ENCODE measurements around the gene MAML2.

MAML2 gene

GRCh38 chr11:95999711-96000406 is 343.1 kb downstream of the MAML2 start:
- in situ Hi-C loops (cut with MboI; ENCODE audit: low sequenced_read_pairs): no loop called here

- in situ Hi-C loops (cut with MboI; ENCODE audit: low sequenced_read_pairs): no loop called here
Measured at GRCh38 chr11:95996621-95997235, 346.3 kb downstream of the MAML2 start.

- in situ Hi-C loops (cut with MboI; ENCODE audit: low sequenced_read_pairs): no loop called here
Measured at GRCh38 chr11:95994329-95994728, 348.7 kb downstream of the MAML2 start.

GRCh38 chr11:95993438-95994298 is 349.3 kb downstream of the MAML2 start:
- in situ Hi-C loops (cut with MboI; ENCODE audit: low sequenced_read_pairs): no loop called here

GRCh38 chr11:95991545-95991944 is 351.4 kb downstream of the MAML2 start:
- in situ Hi-C loops (cut with MboI; ENCODE audit: low sequenced_read_pairs): no loop called here

- in situ Hi-C loops (cut with MboI; ENCODE audit: low sequenced_read_pairs): no loop called here
Measured at GRCh38 chr11:95991101-95991500, 351.9 kb downstream of the MAML2 start.

GRCh38 chr11:95989780-95990179 is 353.2 kb downstream of the MAML2 start:
- in situ Hi-C loops (cut with MboI; ENCODE audit: low sequenced_read_pairs): no loop called here

GRCh38 chr11:95989076-95989605 is 353.9 kb downstream of the MAML2 start:
- in situ Hi-C loops (cut with MboI; ENCODE audit: low sequenced_read_pairs): no loop called here

GRCh38 chr11:95985174-95985808 is 357.7 kb downstream of the MAML2 start:
- in situ Hi-C loops (cut with MboI; ENCODE audit: low sequenced_read_pairs): no loop called here

GRCh38 chr11:95984072-95984471 is 358.9 kb downstream of the MAML2 start:
- in situ Hi-C loops (cut with MboI; ENCODE audit: low sequenced_read_pairs): no loop called here

- in situ Hi-C loops (cut with MboI; ENCODE audit: low sequenced_read_pairs): no loop called here
Measured at GRCh38 chr11:95977534-95978174, 365.3 kb downstream of the MAML2 start.

GRCh38 chr11:95976550-95976949 is 366.4 kb downstream of the MAML2 start:
- in situ Hi-C loops (cut with MboI; ENCODE audit: low sequenced_read_pairs): no loop called here

GRCh38 chr11:95975343-95975742 is 367.7 kb downstream of the MAML2 start:
- in situ Hi-C loops (cut with MboI; ENCODE audit: low sequenced_read_pairs): no loop called here

- in situ Hi-C loops (cut with MboI; ENCODE audit: low sequenced_read_pairs): no loop called here
Measured at GRCh38 chr11:95972060-95972459, 370.9 kb downstream of the MAML2 start.

- in situ Hi-C loops (cut with MboI; ENCODE audit: low sequenced_read_pairs): no loop called here
Measured at GRCh38 chr11:95968585-95968984, 374.4 kb downstream of the MAML2 start.

- in situ Hi-C loops (cut with MboI; ENCODE audit: low sequenced_read_pairs): no loop called here
Measured at GRCh38 chr11:95964281-95964680, 378.7 kb downstream of the MAML2 start.

GRCh38 chr11:95961758-95962157 is 381.2 kb downstream of the MAML2 start:
- in situ Hi-C loops (cut with MboI; ENCODE audit: low sequenced_read_pairs): no loop called here

GRCh38 chr11:95950905-95951304 is 392.1 kb downstream of the MAML2 start:
- in situ Hi-C loops (cut with MboI; ENCODE audit: low sequenced_read_pairs): no loop called here

- in situ Hi-C loops (cut with MboI; ENCODE audit: low sequenced_read_pairs): no loop called here
Measured at GRCh38 chr11:95948637-95949036, 394.4 kb downstream of the MAML2 start.

GRCh38 chr11:95944623-95945022 is 398.4 kb downstream of the MAML2 start:
- in situ Hi-C loops (cut with MboI; ENCODE audit: low sequenced_read_pairs): no loop called here

GRCh38 chr11:95943546-95943945 is 399.4 kb downstream of the MAML2 start:
- in situ Hi-C loops (cut with MboI; ENCODE audit: low sequenced_read_pairs): no loop called here
